WTC11 (cell line): ENCODE results near the gene LYZL4. TPM values are rescaled to one million over a fixed set of nuclear protein-coding genes. Genes with fewer than 3 reads are reported as not detected.

Experiments
- ATAC-seq: fragments of 200-7000 bp; cut with Tn5 transposase; 2 replicates; pipeline ENCODE4 v1.10.0; 2021; ENCODE audit warnings: mild to moderate bottlenecking, moderate library complexity
- CTCF ChIA-PET: fragments of 300-600 bp; sonication (Branson Sonifier 250); formaldehyde crosslinking; loops from one replicate; lab custom pipeline; 2021; ENCODE audit warnings: antibody characterized with exemption; lab: Charles Lee
- POLR2A ChIA-PET: fragments of 350-600 bp; sonication (Branson Sonifier 250); formaldehyde crosslinking; loops from one replicate; lab custom pipeline; 2021; ENCODE audit warnings: antibody characterized with exemption; lab: Charles Lee
- DNase-seq: peaks from one replicate; pipeline ENCODE4 v3.0.0; 2021; ENCODE audit warnings: low spot score
- H3K27ac Mint-ChIP-seq: 2 replicates; pipeline ENCODE4 v1.8.0; 2021; ENCODE audit warnings: mixed read lengths
- H3K27me3 Mint-ChIP-seq: 2 replicates; pipeline ENCODE4 v1.8.0; 2021; ENCODE audit warnings: low read depth, mild to moderate bottlenecking, moderate library complexity, mixed read lengths
- H3K36me3 Mint-ChIP-seq: 2 replicates; pipeline ENCODE4 v1.8.0; 2021; ENCODE audit warnings: mixed read lengths
- H3K4me1 Mint-ChIP-seq: 2 replicates; pipeline ENCODE4 v1.8.0; 2022; ENCODE audit warnings: mixed read lengths
- H3K4me3 Mint-ChIP-seq: 2 replicates; pipeline ENCODE4 v1.8.0; 2021; ENCODE audit warnings: mild to moderate bottlenecking, moderate library complexity, mixed read lengths
- H3K9me3 Mint-ChIP-seq: 2 replicates; pipeline ENCODE4 v1.8.0; 2021; ENCODE audit warnings: mixed read lengths
- AR ChIP-seq: fragments of 250-450 bp; sonication (Bioruptor Pico); IDR thresholded peaks from 2 replicates; pipeline ENCODE4 v1.9.0; 2021; ENCODE audit warnings: mild to moderate bottlenecking
- FOXK1 ChIP-seq: sonication (generic); formaldehyde crosslinking; IDR thresholded peaks from 2 replicates; pipeline ENCODE4 v1.8.0; 2022; ENCODE audit warnings: mild to moderate bottlenecking, moderate library complexity, missing genetic modification reagents
- HMGA2 ChIP-seq: fragments of 250-450 bp; sonication (Bioruptor Pico); IDR thresholded peaks from 2 replicates; pipeline ENCODE4 v1.4.0; 2021; ENCODE audit warnings: mild to moderate bottlenecking, moderate library complexity
- IRF1 ChIP-seq: sonication (generic); formaldehyde crosslinking; IDR thresholded peaks from 2 replicates; pipeline ENCODE4 v1.8.0; 2023; ENCODE audit warnings: missing genetic modification reagents
- JUN ChIP-seq: sonication (generic); formaldehyde crosslinking; IDR thresholded peaks from 2 replicates; pipeline ENCODE4 v1.8.0; 2023; ENCODE audit warnings: mild to moderate bottlenecking, missing genetic modification reagents
- MYBL2 ChIP-seq: sonication (generic); formaldehyde crosslinking; IDR thresholded peaks from 2 replicates; pipeline ENCODE4 v1.8.1; 2023; ENCODE audit warnings: mild to moderate bottlenecking, moderate library complexity, missing genetic modification reagents
- RELA ChIP-seq: sonication (generic); formaldehyde crosslinking; IDR thresholded peaks from 2 replicates; pipeline ENCODE4 v1.8.1; 2022; ENCODE audit warnings: missing genetic modification reagents, mild to moderate bottlenecking, borderline replicate concordance
- TCF7 ChIP-seq: sonication (generic); formaldehyde crosslinking; IDR thresholded peaks from 2 replicates; pipeline ENCODE4 v1.8.0; 2022; ENCODE audit warnings: mild to moderate bottlenecking, low read depth, missing genetic modification reagents, moderate library complexity
- TEAD4 ChIP-seq: sonication (generic); formaldehyde crosslinking; IDR thresholded peaks from 2 replicates; pipeline ENCODE4 v1.8.0; 2022; ENCODE audit warnings: mild to moderate bottlenecking, missing genetic modification reagents
- ZNF138 ChIP-seq: sonication (generic); formaldehyde crosslinking; conservative IDR thresholded peaks from 2 replicates; pipeline ENCODE4 v1.8.1; 2022; ENCODE audit warnings: mild to moderate bottlenecking, moderate library complexity, missing genetic modification reagents
- ZNF263 ChIP-seq: sonication (generic); formaldehyde crosslinking; IDR thresholded peaks from 2 replicates; pipeline ENCODE4 v1.8.1; 2022; ENCODE audit warnings: low read depth, mild to moderate bottlenecking, moderate library complexity, missing genetic modification reagents
- ZNF671 ChIP-seq: fragments of 250-450 bp; sonication (Bioruptor Pico); IDR thresholded peaks from 2 replicates; pipeline ENCODE4 v1.8.0; 2021; ENCODE audit warnings: mild to moderate bottlenecking
- ZSCAN18 ChIP-seq: fragments of 250-450 bp; sonication (Bioruptor Pico); IDR thresholded peaks from 2 replicates; pipeline ENCODE4 v2.1.2; 2022; ENCODE audit warnings: mild to moderate bottlenecking, moderate library complexity
- total RNA-seq: library from RNA; stranded (reverse); gene quantifications from 3 replicates; pipeline ENCODE4 v1.2.3, GENCODE V29; 2021
- TF ChIP-seq, protein P1 (sequence below): fragments of 200-600 bp; IDR thresholded peaks from 2 replicates; pipeline ENCODE4 v1.8.0; 2022; ENCODE audit warnings: antibody characterized with exemption
- TF ChIP-seq, protein P2 (sequence below): sonication (generic); formaldehyde crosslinking; IDR thresholded peaks from 2 replicates; pipeline ENCODE4 v1.8.0; 2022; ENCODE audit warnings: missing genetic modification reagents
- TF ChIP-seq, protein P3 (sequence below): sonication (generic); formaldehyde crosslinking; IDR thresholded peaks from 2 replicates; pipeline ENCODE4 v1.8.1; 2022; ENCODE audit warnings: low read depth, mild to moderate bottlenecking, moderate library complexity, missing genetic modification reagents, borderline replicate concordance
- TF ChIP-seq, protein P4 (sequence below): sonication (generic); formaldehyde crosslinking; IDR thresholded peaks from 2 replicates; pipeline ENCODE4 v1.8.0; 2023; ENCODE audit warnings: mild to moderate bottlenecking, missing genetic modification reagents

LYZL4 gene
- total RNA-seq, 1 experiment from 2014 or later, result not detected

- TF ChIP-seq ZSCAN18, result no peak
- TF ChIP-seq ZNF263, result no peak
- TF ChIP-seq, protein P1, sequence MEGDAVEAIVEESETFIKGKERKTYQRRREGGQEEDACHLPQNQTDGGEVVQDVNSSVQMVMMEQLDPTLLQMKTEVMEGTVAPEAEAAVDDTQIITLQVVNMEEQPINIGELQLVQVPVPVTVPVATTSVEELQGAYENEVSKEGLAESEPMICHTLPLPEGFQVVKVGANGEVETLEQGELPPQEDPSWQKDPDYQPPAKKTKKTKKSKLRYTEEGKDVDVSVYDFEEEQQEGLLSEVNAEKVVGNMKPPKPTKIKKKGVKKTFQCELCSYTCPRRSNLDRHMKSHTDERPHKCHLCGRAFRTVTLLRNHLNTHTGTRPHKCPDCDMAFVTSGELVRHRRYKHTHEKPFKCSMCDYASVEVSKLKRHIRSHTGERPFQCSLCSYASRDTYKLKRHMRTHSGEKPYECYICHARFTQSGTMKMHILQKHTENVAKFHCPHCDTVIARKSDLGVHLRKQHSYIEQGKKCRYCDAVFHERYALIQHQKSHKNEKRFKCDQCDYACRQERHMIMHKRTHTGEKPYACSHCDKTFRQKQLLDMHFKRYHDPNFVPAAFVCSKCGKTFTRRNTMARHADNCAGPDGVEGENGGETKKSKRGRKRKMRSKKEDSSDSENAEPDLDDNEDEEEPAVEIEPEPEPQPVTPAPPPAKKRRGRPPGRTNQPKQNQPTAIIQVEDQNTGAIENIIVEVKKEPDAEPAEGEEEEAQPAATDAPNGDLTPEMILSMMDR, result no peak
- no peak for TF ChIP-seq TCF7 (CRISPR knock-in tag)
- TF ChIP-seq MYBL2 (CRISPR knock-in tag), result no peak
- no peak for TF ChIP-seq ZNF138 (CRISPR knock-in tag)
- no peak for TF ChIP-seq JUN
- TF ChIP-seq, protein P2, sequence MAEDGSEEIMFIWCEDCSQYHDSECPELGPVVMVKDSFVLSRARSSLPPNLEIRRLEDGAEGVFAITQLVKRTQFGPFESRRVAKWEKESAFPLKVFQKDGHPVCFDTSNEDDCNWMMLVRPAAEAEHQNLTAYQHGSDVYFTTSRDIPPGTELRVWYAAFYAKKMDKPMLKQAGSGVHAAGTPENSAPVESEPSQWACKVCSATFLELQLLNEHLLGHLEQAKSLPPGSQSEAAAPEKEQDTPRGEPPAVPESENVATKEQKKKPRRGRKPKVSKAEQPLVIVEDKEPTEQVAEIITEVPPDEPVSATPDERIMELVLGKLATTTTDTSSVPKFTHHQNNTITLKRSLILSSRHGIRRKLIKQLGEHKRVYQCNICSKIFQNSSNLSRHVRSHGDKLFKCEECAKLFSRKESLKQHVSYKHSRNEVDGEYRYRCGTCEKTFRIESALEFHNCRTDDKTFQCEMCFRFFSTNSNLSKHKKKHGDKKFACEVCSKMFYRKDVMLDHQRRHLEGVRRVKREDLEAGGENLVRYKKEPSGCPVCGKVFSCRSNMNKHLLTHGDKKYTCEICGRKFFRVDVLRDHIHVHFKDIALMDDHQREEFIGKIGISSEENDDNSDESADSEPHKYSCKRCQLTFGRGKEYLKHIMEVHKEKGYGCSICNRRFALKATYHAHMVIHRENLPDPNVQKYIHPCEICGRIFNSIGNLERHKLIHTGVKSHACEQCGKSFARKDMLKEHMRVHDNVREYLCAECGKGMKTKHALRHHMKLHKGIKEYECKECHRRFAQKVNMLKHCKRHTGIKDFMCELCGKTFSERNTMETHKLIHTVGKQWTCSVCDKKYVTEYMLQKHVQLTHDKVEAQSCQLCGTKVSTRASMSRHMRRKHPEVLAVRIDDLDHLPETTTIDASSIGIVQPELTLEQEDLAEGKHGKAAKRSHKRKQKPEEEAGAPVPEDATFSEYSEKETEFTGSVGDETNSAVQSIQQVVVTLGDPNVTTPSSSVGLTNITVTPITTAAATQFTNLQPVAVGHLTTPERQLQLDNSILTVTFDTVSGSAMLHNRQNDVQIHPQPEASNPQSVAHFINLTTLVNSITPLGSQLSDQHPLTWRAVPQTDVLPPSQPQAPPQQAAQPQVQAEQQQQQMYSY, result no peak
- TF ChIP-seq ZNF671, result no peak
- no peak for TF ChIP-seq TEAD4 (CRISPR knock-in tag)
- no peak for TF ChIP-seq HMGA2 (CRISPR knock-in tag)
These were observed 28.8 kb downstream of the LYZL4 start (continued) for GRCh38 chr3:42381551-42382082.

DNA sequence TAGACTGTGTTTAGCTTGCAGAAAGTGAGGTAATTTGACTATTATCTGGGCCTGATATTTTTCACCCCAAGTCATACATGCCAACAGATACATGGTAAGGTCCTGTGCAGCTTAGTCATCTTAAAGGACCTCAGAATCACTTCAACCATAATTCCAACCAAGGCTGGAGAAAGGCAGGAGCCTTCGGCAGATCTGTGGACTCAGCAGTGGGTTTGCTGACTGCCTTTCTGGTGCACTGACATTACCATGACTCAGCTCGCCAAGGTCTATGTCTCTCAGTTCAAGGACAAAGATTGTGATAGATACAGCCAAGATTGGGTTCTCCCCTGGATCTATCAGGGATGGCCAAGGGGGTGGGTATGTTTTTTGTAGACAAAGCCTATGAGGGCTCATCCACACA is 32.7 kb downstream of the LYZL4 start:
- H3K4me1 Mint-ChIP-seq, result peaks cover 6% of the 10 kb centered on the region
- CTCF ChIA-PET, result no interaction called here
- H3K27ac Mint-ChIP-seq, result no peak overlapping the region
- no peak for TF ChIP-seq AR (CRISPR knock-in tag)
- TF ChIP-seq FOXK1 (CRISPR knock-in tag), result no peak
- no peak for TF ChIP-seq RELA (CRISPR knock-in tag)
- TF ChIP-seq IRF1 (CRISPR knock-in tag), result no peak
- TF ChIP-seq, protein P3, sequence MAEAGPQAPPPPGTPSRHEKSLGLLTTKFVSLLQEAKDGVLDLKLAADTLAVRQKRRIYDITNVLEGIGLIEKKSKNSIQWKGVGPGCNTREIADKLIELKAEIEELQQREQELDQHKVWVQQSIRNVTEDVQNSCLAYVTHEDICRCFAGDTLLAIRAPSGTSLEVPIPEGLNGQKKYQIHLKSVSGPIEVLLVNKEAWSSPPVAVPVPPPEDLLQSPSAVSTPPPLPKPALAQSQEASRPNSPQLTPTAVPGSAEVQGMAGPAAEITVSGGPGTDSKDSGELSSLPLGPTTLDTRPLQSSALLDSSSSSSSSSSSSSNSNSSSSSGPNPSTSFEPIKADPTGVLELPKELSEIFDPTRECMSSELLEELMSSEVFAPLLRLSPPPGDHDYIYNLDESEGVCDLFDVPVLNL, result no peak
- TF ChIP-seq, protein P4, sequence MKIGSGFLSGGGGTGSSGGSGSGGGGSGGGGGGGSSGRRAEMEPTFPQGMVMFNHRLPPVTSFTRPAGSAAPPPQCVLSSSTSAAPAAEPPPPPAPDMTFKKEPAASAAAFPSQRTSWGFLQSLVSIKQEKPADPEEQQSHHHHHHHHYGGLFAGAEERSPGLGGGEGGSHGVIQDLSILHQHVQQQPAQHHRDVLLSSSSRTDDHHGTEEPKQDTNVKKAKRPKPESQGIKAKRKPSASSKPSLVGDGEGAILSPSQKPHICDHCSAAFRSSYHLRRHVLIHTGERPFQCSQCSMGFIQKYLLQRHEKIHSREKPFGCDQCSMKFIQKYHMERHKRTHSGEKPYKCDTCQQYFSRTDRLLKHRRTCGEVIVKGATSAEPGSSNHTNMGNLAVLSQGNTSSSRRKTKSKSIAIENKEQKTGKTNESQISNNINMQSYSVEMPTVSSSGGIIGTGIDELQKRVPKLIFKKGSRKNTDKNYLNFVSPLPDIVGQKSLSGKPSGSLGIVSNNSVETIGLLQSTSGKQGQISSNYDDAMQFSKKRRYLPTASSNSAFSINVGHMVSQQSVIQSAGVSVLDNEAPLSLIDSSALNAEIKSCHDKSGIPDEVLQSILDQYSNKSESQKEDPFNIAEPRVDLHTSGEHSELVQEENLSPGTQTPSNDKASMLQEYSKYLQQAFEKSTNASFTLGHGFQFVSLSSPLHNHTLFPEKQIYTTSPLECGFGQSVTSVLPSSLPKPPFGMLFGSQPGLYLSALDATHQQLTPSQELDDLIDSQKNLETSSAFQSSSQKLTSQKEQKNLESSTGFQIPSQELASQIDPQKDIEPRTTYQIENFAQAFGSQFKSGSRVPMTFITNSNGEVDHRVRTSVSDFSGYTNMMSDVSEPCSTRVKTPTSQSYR (CRISPR knock-in tag), result no peak
- ATAC-seq, result no peak
- H3K27me3 Mint-ChIP-seq, result no peaks in the 10 kb centered on the region
- no peak for DNase-seq
- no peaks in the 10 kb centered on the region for H3K9me3 Mint-ChIP-seq
- no peaks in the 10 kb centered on the region for H3K36me3 Mint-ChIP-seq
- no peak overlapping the region for H3K4me3 Mint-ChIP-seq
- POLR2A ChIA-PET, result no interaction called here
